DMS53 treated with DMSO at 0.1 percent for 48 hours (cell line): ENCODE data around the gene SEC16B.

Source experiments
- DNase-seq: peaks from one replicate; lab custom pipeline; 2025; ENCODE audit not compliant: unreplicated experiment; lab: John Stamatoyannopoulos, UW

SEC16B gene

GRCh38 chr1:177977141-177977540, 7.3 kb upstream of the SEC16B start:
- no peak for DNase-seq

DNA sequence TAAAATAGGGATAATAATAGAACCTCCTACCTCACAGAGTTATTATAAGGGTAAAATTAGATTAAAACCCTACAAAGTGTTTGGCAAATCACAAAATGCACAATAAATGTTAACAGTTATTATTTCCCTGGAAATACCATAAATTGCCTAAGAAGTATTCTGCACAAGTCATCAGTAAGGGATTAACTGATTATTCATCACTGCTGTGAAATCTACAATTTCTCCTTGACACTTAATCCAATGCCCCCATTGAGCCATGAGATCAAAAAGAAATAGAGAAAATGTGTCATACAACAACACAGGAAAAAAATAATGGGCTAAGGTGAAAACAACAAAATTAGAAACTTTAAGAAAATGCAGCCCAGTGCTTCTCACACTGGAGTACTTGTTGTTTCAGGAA, 6.7 kb upstream of the SEC16B start:
- no peak for DNase-seq

- DNase-seq: no peak
These were observed 6.0 kb upstream of the SEC16B start for GRCh38 chr1:177975588-177976495.

- no peak for DNase-seq
These were observed 3.7 kb upstream of the SEC16B start for GRCh38 chr1:177973585-177973984.

DNA sequence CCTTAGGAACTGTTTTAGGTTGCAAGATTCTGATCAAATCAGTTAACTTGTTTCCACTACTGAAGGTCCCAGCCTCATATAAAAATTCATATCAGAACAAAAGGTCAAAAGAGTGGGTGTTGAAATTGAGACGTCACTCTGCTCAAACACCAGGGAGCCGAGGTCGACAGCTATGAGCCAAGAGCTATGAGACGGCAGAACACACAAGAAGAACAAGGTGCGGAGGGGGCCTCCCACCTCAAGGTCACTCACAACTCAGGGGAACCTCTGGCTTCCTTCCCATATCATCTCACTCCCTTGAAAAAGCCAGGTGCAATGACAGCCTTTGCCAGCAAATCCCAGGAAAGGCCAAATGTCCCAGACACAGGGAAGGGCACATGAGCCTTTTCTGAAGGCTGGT, 749 bp downstream of the SEC16B start:
- DNase-seq: no peak

DNA sequence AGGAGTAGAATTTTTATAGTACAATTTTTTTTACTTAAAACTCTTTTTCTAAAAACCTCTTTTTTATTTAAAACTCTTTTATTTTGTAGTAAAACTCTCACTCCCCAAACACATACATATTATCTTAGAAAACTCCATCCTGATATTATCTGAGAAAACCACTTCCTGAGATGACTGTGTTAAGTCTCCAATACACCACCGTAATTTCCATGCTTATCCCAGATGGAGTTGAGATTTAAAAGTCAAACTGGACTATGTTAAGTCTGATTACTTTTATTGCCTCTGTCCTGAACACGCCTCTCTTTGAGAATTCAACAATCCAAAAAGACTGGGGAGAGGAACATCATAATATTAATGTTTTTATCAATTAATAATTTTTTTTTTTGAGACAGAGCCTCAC, 3.7 kb downstream of the SEC16B start:
- DNase-seq: no peak

DNA sequence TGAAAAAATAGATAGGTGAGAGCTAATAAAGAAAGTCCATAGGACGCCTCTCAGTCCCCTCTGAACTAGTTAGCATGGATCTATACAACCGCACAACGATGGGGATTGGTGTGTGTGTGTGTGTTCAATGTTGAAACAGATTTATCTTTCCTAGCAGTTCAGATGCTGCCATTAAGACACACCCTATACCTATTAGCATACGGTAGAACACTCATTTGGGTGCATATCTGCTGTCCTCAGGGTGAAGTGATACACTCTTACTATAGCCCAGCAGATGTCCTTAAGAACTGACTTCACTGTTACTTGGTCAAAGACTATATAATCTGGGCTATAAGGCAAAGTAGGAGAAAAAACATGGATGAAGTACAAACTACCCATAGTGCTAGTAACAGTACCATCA, 4.6 kb downstream of the SEC16B start:
- DNase-seq: no peak

- DNase-seq: no peak
These were observed 5.5 kb downstream of the SEC16B start for GRCh38 chr1:177964336-177964735.

DNA sequence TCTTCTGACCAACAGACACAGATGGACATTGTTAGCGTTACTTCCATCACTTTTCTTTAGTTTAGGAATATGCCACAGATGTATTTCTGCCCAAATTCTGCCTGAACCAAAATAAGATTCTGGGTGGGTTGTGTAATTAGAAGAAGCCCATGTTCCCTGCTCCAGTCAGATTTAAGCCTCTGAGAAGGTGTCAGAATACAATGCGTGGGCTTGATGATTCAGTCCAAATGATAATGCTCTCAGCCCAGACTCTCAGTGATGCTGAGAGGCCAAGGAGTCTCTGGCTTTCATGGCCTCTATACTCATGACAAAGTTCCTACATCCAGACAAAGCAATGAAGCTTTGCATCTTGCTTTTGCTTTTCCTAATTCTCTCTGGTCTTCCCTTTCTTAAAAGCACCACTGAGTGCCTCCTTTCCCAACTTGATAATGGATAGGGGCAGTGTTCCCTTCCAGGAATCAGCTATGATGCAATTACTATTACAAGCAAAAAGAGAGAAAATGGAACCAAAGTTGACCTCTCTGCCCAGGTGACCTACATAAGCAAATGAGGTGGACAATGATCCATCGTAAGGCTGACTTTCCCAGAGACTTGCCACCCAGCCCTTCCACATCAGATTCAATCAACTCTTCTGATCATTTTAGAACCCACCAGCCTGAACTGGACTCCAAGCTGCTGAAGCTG, 8.8 kb downstream of the SEC16B start:
- DNase-seq: no peak

GRCh38 chr1:177959811-177960515, 9.9 kb downstream of the SEC16B start:
- DNase-seq: peak; percentile 37

GRCh38 chr1:177958092-177958491, 11.8 kb downstream of the SEC16B start:
- DNase-seq: no peak

DNA sequence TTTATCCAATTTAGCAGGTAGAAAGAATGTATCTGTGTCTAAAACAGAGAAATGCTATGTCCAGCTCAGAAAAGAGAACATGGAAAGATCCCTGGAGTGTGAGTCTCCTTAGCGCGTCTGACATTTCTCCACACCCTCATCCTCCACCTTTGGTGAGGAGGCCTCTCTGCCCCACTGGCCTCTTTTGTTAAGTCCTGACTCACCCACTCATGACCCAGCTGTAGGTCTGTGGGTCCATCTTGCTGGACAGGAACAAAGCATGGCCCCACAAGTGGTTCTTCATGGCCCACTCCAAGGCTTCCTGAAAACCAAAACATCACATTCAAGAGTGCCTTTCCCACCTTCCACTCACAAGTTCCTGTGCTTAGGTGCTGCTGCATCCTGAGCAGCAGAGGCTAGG, 15.8 kb downstream of the SEC16B start:
- no peak for DNase-seq

- DNase-seq: no peak
These were observed 16.3 kb downstream of the SEC16B start for GRCh38 chr1:177953549-177953948.

DNA sequence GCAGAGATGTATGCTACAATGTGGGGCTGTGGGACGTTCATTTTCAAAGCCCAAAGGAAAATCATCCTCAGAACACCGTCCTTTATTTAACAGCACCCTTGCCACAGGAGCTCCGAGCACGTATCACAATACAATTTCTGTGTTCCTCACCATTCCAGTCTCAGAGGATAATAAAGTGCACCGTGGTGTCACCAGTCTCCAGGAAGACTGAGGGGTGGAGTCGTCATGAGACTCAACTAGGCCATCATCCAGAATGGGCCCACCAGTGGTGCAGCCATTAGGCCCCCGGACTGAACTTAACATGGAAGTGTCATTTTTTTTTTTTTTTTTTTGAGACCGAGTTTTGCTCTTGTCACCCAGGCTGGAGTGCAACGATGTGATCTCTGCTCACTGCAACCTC, 17.2 kb downstream of the SEC16B start:
- DNase-seq: no peak

DNA sequence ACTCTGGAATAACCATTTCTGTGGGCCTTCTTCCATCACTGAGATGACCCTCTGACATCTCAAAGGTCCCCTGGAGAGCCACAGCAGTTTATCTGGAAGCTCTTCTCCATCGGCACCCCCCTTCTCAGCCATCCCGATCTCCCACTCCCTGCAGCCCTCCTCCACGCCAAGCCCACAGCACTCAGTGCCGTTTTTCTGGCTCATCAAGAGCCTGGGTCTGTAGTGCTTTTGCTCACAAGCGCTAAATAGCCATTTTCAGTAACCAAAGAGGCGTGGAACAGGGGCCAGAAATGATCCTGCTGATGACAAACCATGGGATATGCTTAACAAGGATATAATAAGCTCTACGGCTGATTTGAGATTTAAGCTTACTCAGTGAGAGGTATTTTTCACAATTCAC, 17.6 kb downstream of the SEC16B start:
- DNase-seq: no peak

- DNase-seq: no peak
These were observed 19.4 kb downstream of the SEC16B start for GRCh38 chr1:177950506-177950905.

- peak; percentile 47 for DNase-seq
These were observed 21.4 kb downstream of the SEC16B start for GRCh38 chr1:177948336-177948972.

DNA sequence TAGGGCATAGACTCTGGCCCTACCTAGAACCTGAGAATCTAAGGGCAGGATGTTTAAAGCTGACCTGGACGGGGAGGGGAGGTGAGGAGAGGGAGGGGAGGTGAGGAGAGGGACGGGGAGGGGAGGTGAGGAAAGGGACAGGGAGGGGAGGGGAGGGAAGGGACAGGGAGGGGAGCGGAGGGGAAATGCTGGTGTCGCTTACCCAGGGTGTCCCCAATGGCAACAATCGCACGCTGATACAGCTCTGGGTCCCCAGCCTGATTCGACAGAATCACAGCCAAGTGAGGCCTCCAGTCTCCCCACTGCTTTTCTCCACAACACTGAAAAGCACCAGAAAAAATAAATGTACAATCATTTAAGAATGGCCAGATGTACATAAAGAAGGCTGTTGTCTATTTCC, 22.2 kb downstream of the SEC16B start:
- DNase-seq: no peak

GRCh38 chr1:177945943-177946650, 23.8 kb downstream of the SEC16B start:
- DNase-seq: peak; percentile 48

DNA sequence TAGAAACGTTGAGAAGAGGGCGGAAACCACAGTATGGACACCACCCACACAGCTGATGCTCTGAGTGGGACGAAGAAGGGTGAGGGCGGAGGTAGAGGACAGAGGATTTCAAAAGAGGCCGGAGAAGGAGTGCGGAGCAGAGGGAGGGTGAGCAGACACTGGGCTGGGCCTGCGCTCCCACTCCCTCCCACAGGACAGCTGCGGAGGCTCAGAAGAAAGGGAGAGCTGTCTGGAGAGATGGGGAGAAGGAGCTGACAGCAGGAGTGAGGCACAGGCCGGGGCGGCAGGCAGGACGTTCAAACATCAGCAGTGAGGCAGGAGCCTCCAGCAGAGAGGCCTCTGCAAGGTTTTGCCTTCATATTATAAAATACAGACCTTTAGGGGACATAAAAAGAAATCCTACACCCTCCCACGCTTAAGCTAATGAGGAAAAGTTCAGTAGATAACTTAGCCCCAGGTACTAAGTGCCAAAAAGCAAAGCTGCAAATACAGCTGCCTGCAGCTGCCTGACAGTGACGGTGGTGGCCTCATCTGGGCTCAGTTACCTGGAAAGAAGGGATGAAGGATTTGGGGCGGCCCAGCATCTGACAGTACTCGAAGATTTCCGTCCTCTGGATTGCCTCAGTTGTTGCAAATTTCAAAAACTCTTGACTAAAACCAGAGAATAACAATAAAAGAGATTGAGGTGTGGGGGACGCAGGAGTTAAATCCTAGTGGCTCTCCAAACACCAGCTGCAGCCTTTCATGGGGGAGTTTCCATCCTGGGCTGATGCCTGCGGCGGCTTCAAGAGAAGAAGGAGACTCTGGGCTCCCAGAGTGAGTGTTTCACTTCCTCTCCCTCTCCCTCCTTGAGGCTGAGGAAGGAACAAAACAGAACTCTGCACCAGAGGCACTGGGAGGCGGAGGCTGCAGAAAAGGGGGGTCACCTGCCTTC, 25.6 kb downstream of the SEC16B start:
- no peak for DNase-seq
